ENCODE data around the gene TENM4.
A peak's percentile ranks its signal among the peaks of the same experiment; 100 is the strongest.

Gene TENM4

GRCh38 chr11:78935398-78936068 is 505.3 kb downstream of the TENM4 start:
- DNase-seq (ENCODE audit: low spot score): no peak

- no peak for DNase-seq (ENCODE audit: low spot score)
These were observed 507.5 kb downstream of the TENM4 start for GRCh38 chr11:78933350-78933749.

- DNase-seq (ENCODE audit: low spot score): no peak
These were observed 508.1 kb downstream of the TENM4 start for GRCh38 chr11:78932757-78933156.

- no peak for DNase-seq (ENCODE audit: low spot score)
These were observed 508.9 kb downstream of the TENM4 start for GRCh38 chr11:78931891-78932290.

GRCh38 chr11:78930810-78931523 is 509.9 kb downstream of the TENM4 start:
- no peak for DNase-seq (ENCODE audit: low spot score)

GRCh38 chr11:78929906-78930220 is 511.0 kb downstream of the TENM4 start:
- no peak for DNase-seq (ENCODE audit: low spot score)

GRCh38 chr11:78929207-78929905 is 511.5 kb downstream of the TENM4 start:
- DNase-seq (ENCODE audit: low spot score): peak; percentile 15

- DNase-seq (ENCODE audit: low spot score): no peak
These were observed 513.3 kb downstream of the TENM4 start for GRCh38 chr11:78927511-78927910.

- DNase-seq (ENCODE audit: low spot score): no peak
These were observed 514.0 kb downstream of the TENM4 start for GRCh38 chr11:78926633-78927338.

- DNase-seq (ENCODE audit: low spot score): peak; percentile 48
These were observed 515.4 kb downstream of the TENM4 start for GRCh38 chr11:78925387-78925786.

GRCh38 chr11:78922859-78923625 is 517.8 kb downstream of the TENM4 start:
- no peak for DNase-seq (ENCODE audit: low spot score)

GRCh38 chr11:78921509-78921908 is 519.3 kb downstream of the TENM4 start:
- DNase-seq (ENCODE audit: low spot score): no peak

- DNase-seq (ENCODE audit: low spot score): no peak
These were observed 520.5 kb downstream of the TENM4 start for GRCh38 chr11:78920329-78920728.

GRCh38 chr11:78916759-78917158 is 524.1 kb downstream of the TENM4 start:
- no peak for DNase-seq (ENCODE audit: low spot score)

GRCh38 chr11:78914503-78914902 is 526.3 kb downstream of the TENM4 start:
- DNase-seq (ENCODE audit: low spot score): peak; percentile 36

GRCh38 chr11:78912778-78913177 is 528.1 kb downstream of the TENM4 start:
- DNase-seq (ENCODE audit: low spot score): no peak

- DNase-seq (ENCODE audit: low spot score): no peak
These were observed 530.5 kb downstream of the TENM4 start for GRCh38 chr11:78910322-78910721.

- DNase-seq (ENCODE audit: low spot score): no peak
These were observed 531.4 kb downstream of the TENM4 start for GRCh38 chr11:78909386-78909785.

- no peak for DNase-seq (ENCODE audit: low spot score)
These were observed 533.2 kb downstream of the TENM4 start for GRCh38 chr11:78907636-78908035.

- no peak for DNase-seq (ENCODE audit: low spot score)
These were observed 534.3 kb downstream of the TENM4 start for GRCh38 chr11:78906566-78906965.

- no peak for DNase-seq (ENCODE audit: low spot score)
These were observed 535.1 kb downstream of the TENM4 start for GRCh38 chr11:78905756-78906155.
